MG63 (cell line): ENCODE measurements around the gene PIP4K2C. TPM values are rescaled to one million over a fixed set of nuclear protein-coding genes. Genes with fewer than 3 reads are reported as not detected.
"Not testable (repeated sequence)": the region's sequence is repeated elsewhere in the genome, so short reads cannot be mapped to it uniquely, and the experiment has no call there.

Experiments
- DNase-seq: peaks from one replicate; pipeline ENCODE4 v3.0.0-alpha.2; 2020
- H3K27me3 ChIP-seq: fragments of 250-450 bp; sonication (Bioruptor Pico); 2 replicates; pipeline ENCODE4 v1.5.1; 2020; ENCODE audit warnings: mild to moderate bottlenecking, moderate library complexity
- H3K36me3 ChIP-seq: fragments of 250-450 bp; sonication (Bioruptor Pico); 2 replicates; pipeline ENCODE4 v1.5.1; 2020; ENCODE audit warnings: mild to moderate bottlenecking, moderate library complexity
- H3K4me3 ChIP-seq: fragments of 250-450 bp; sonication (Bioruptor Pico); 2 replicates; pipeline ENCODE4 v1.5.1; 2020; ENCODE audit warnings: mild to moderate bottlenecking, moderate library complexity
- H3K9me3 ChIP-seq: fragments of 250-450 bp; sonication (Bioruptor Pico); 2 replicates; pipeline ENCODE4 v1.5.1; 2020; ENCODE audit warnings: mild to moderate bottlenecking, moderate library complexity
- total RNA-seq: library from RNA; depleted of rRNA; stranded (reverse); fragments of >200 nt; shearing (Covaris generic); gene quantifications from 2 replicates; pipeline ENCODE4 v1.2.3, GENCODE V29; 2014; ENCODE audit warnings: low replicate concordance; rRNA removed

PIP4K2C gene
- total RNA-seq, 1 experiment from 2014 or later: 16.3 TPM

DNA sequence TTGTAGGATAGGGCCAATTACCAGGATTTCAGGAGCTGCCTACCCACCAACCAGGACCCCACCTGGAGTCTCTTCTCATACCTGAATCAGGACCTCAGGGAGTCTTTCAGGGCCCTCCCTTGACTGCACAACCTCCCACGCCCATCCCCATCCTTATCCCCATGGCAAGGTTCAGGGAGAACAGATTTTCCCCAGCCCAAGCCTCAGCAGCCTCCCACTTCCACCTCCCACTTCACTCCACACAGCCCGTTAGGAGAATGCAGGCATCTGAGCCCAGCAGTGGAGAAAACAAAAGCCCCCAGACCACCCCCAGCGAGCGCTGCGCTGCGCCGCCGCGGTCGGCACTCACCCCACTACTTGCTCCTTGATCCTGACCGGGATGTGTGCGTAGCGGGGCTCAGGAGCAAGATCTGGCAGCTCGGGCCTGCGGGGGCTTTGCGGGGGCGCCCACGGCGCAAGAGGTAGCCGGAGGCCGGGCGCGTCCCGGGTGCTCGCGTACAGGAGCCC lies 40.6 kb downstream of the PIP4K2C start:
- Histone ChIP-seq H3K36me3 (no peaks in the 10 kb centered on the region), H3K27me3 (no peaks in the 10 kb centered on the region), H3K4me3 (peak overlapping the region; percentile 69), H3K9me3 (no peaks in the 10 kb centered on the region)
- DNase-seq: no peak

DNA sequence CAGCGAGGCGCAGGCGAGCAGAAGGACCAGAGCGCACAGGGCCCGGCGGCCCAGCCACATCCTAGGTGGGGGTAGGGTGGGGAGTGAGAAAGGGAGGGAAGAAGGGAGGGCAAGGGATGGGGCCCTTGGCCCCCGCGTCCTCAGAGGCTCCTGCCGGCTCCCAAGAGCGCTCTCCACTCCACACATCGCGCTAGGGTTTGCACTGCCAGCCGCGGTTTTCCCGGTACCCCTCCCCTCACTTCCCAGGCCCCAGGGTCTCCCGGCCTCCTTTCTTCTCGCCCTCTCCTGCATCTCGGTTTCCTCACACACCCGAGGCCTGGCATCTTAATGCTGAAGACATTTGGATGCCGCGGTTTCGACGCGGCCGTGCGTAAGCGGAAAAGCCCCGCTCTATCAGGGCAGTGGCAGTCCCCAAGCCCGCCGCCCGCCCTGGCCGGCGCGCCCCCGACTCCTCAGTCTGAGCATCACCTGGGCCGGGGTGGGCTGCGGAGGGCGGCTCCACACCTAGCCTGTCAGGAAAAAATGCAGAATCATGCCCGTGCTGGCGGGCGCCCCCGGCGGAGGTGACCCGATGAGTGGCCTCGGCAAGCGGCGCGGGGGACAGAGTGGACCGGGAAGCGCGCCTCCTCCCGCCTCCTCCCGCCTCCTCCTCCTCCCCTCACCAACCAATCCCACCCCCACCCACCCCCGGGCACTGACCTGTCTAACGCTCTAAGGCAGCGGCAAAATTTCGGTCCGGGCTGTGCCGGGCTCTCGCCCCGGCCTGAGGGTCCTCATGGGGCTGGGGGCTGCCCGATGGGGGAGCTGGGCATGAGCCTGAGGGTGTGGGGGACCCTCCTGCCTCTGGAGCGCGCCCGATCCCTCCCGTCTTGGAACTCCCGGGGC lies 41.3 kb downstream of the PIP4K2C start:
- Histone ChIP-seq H3K27me3 (no peaks in the 10 kb centered on the region), H3K4me3 (peak overlapping the region; percentile 69), H3K9me3 (no peaks in the 10 kb centered on the region), H3K36me3 (no peaks in the 10 kb centered on the region)
- DNase-seq: peak; percentile 12

DNA sequence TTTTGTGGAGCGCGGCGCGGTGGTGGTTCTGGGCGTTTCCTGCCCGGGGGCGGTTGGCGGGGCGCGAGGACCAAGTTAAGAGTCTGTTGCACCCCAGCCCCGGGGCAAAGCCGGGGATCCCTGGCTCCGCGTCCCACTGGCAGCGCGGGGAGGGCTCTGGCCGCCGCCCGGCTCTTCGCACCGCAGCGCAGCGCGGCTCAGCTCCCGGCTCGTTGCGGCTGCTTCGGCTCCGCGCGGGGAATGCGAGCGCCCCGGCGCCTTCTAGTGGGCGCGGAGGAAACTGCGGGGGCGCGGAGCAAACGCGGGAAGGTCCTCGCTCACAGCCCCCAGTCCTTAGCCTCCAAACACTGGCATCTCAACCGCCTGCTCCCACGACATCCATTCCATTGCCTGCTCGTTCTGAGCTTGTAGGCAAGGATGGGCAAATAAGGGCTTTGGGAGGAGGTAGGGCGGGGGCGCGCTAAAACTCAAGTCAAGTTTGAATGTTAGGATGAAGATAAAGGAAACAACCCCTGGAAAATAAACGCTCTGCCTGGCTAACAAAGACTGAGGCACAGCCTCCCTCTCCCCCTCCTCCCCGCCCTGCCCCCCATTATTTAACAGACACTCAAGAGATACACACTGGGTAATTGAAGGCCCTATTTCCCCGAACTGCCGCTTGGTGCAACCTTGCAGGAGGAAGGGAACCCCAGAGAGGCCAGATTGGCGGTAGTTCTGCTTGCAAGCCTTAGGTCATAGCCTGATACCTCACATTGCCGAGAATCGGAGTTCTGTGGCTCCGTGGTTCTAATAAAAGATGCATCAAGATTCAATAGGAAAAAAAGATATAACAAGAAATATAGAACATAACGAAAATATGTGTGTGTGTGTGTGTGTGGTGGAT lies 42.2 kb downstream of the PIP4K2C start, which contains the start of gene B4GALNT1:
Gene B4GALNT1, minus strand, starts transcription at position 244 of the 883 bp plus-strand sequence. CDS start 1,069 bp downstream, outside the sequence.
- no peaks in the 10 kb centered on the region for H3K9me3 ChIP-seq
- peak; percentile 68 for DNase-seq
- H3K36me3 ChIP-seq: no peaks in the 10 kb centered on the region
- H3K4me3 ChIP-seq: peak within 1 kb of the TSS; percentile 69
- no peaks in the 10 kb centered on the region for H3K27me3 ChIP-seq

DNA sequence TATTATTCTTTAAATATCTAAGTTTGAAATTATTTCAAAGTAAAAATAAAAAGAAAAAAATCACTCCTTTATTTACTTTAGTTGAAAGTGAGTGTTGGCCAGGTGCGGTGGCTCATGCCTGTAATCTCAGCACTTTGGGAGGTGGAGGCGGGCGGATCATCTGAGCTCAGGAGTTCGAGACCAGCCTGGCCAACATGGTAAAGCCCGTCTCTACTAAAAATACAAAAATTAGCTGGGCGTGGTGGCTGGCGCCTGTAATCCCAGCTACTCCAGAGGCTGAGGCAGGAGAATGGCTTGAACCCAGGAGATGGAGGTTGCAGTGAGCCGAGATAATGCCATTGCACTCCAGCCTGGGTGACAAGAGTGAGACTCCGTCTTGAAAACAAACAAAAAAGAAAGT lies 45.7 kb downstream of the PIP4K2C start:
- H3K4me3 ChIP-seq, H3K9me3 ChIP-seq, H3K27me3 ChIP-seq, H3K36me3 ChIP-seq, DNase-seq: not testable (repeated sequence)

DNA sequence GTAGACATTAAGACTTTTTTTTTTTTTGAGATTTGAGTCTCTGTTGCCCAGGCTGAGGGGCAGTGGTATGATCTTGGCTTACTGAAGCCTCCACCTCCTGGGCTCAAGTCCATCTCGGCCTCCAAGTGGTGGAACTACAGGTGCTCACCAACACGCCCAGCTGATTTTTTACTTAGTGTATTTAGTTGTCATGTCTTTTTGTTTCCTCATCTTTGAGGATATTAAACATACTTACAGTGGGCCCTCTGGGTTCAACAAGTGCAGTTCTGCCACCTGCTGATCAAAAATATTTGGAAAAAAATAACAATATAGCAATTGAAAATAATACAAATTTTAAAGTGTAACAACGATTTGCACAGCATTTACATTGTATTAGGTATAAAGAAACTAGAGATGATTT lies 46.4 kb downstream of the PIP4K2C start:
- Histone ChIP-seq H3K9me3 (no peaks in the 10 kb centered on the region), H3K4me3 (no peak overlapping the region), H3K27me3 (0 out of 2 replicates have a peak, but pooled peaks cover 2% of the 10 kb centered on the region), H3K36me3 (no peaks in the 10 kb centered on the region)
- DNase-seq: no peak

DNA sequence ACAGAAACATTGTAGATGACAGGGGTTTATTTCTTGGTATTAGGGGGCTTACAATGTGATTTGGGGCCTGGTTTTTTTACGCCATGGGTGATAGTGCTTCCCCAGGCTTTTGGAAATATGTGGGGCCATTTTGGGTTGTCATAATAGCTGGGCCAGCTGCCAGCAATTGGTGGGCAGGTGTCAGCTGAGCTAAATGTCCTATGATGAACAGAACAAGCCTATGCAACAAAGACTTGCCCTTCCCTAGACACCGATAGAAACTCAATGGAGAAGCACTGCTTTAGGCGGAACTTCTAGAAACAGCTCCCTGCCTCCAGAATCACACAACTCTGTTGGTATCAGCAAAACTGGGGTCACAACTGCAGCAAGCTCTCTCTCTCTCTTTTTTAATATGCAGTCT lies 47.1 kb downstream of the PIP4K2C start:
- Histone ChIP-seq H3K27me3 (0 out of 2 replicates have a peak, but pooled peaks cover 2% of the 10 kb centered on the region), H3K4me3 (no peak overlapping the region), H3K9me3 (no peaks in the 10 kb centered on the region), H3K36me3 (no peaks in the 10 kb centered on the region)
- DNase-seq: no peak

DNA sequence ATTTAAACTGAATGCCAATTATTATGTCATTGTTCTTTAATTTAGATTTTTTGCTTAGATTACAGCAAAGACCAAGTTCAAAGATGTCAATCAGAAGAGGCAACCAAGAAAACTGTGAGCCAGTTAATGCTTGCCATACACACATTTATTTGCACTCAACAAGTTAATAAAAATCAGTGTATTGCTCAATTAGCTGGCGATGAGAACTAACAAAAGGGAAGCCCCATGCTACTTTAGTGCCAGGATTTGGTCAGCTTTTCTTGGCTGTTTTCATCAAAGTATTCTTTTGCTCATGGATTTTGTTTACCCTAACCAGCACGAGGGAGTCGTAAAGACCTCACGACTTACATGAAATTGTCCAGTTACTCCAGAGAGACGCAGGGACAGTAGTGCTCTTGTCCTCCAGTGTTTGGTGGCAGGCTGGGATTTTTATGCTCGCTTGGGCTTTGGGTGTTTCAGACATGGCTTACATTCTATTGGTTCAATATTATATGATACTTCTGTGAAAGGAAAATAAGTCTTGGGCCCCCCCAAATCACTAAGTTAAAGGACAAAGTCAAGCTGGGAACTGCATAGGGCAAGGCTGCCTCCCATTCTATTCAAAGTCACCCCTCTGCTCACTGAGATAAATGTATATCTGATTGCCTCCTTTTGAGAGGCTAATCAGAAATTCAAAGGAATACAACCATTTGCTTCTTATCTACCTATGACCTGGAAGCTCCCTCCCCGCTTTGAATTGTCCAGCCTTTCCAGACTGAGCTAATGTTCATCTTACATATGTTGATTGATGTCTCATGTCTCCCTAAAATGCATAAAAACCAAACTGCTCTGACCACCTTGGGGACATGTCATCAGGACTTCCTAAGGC lies 49.4 kb downstream of the PIP4K2C start:
- DNase-seq: no peak
- Histone ChIP-seq H3K27me3 (0 out of 2 replicates have a peak, but pooled peaks cover 2% of the 10 kb centered on the region), H3K36me3 (no peaks in the 10 kb centered on the region), H3K4me3 (no peak overlapping the region), H3K9me3 (peaks cover 9% of the 10 kb centered on the region)

DNA sequence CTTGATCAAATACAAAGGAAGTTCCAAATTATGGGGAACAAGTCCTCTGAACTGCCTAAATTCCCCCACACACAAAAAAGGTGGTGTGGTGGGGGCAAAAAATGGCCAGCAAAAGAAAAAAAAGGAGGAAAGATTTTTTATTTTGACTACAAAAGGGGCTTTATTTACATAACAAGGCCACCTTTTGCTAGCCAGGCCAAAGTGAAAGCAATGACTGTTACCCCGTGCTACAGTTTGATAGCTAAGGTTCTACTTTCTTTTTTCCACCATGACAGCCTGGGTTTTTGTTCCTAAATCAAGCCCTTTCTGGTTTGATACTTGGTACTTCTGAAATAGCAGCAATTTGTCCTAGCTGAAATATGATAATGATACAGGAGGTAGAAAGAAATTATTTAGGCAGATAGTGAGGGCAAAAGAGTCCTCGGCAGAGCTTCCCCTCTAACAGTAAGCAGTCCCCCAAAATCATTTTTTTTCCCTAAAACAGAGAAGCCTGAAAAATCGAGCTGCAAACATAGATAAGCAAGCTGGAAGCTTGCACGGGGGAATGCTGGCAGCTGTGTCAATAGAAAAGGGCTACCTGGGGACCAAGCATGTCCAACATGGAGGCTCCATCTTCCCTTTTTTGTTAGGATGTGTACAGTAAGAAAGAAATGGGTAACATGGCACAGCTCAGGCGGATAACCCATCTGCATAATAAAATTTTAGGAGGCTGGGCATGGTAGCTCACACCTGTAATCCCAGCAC lies 50.9 kb downstream of the PIP4K2C start:
- Histone ChIP-seq H3K27me3 (0 out of 2 replicates have a peak, but pooled peaks cover 2% of the 10 kb centered on the region), H3K4me3 (no peak overlapping the region), H3K36me3 (no peaks in the 10 kb centered on the region), H3K9me3 (peaks cover 11% of the 10 kb centered on the region)
- DNase-seq: no peak

DNA sequence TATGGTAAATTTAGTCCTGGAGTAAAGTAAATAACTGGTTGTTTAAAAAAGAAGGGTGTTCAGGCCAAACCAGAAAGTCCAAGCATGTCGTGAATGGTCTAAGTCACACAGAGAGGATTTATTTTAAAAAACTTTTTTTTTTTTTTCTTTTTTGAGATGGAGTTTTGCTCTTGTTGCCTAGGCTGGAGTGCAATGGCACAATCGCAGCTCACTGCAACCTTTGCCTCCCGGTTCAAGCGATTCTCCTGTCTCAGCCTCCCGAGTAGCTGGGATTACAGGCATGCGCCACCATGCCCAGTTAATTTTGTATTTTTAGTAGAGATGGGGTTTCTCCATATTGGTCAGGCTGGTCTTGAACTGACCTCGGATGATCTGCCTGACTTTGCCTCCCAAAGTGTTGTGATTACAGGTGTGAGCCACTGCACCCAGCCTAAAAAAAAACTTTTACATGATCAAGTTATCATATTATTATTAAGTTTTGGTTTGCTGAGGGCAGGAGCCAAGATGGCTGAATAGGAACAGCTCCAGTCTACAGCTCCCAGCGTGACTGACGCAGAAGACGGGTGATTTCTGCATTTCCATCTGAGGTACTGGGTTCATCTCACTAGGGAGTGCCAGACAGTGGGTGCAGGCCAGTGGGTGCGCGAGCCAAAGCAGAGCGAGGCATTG lies 55.1 kb downstream of the PIP4K2C start:
- not testable (repeated sequence) for H3K4me3 ChIP-seq, DNase-seq

DNA sequence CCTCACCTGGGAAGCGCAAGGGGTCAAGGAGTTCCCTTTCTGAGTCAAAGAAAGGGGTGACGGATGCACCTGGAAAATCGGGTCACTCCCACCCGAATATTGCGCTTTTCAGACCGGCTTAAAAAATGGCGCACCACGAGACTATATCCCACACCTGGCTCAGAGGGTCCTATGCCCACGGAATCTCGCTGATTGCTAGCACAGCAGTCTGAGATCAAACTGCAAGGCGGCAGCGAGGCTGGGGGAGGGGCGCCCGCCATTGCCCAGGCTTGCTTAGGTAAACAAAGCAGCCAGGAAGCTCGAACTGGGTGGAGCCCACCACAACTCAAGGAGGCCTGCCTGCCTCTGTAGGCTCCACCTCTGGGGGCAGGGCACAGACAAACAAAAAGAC lies 55.7 kb downstream of the PIP4K2C start:
- H3K27me3 ChIP-seq, DNase-seq: not testable (repeated sequence)

More for the DNA sequence above, 55.1 kb downstream of the PIP4K2C start:
- peaks cover 11% of the 10 kb centered on the region for H3K9me3 ChIP-seq
- H3K27me3 ChIP-seq, H3K36me3 ChIP-seq: not testable (repeated sequence)

More for the DNA sequence above, 55.7 kb downstream of the PIP4K2C start:
- peaks cover 11% of the 10 kb centered on the region for H3K9me3 ChIP-seq
- H3K4me3 ChIP-seq, H3K36me3 ChIP-seq: not testable (repeated sequence)

Other genes with a start within 250 kb of the PIP4K2C start
- gene R3HDM2, start 160.1 kb upstream of the PIP4K2C start, total RNA-seq: 8.2 and 8.7 TPM in 2 replicates
- not detected in 2 replicates for gene INHBC, start 156.4 kb upstream of the PIP4K2C start, total RNA-seq
- 3.5 and 7.4 TPM in 2 replicates for gene INHBE, start 135.9 kb upstream of the PIP4K2C start, total RNA-seq
- 0.03 TPM in 1 of 2 replicates, not detected in the other for gene GLI1, start 131.4 kb upstream of the PIP4K2C start, total RNA-seq
- gene ARHGAP9, start 111.3 kb upstream of the PIP4K2C start, total RNA-seq: not detected in 2 replicates
- gene MARS1, start 103.1 kb upstream of the PIP4K2C start, total RNA-seq: 245 and 285 TPM in 2 replicates
- gene DDIT3, start 70.7 kb upstream of the PIP4K2C start, total RNA-seq: 9.9 and 17.1 TPM in 2 replicates
- 0.07 and 3.0 TPM in 2 replicates for gene MBD6, start 68.4 kb upstream of the PIP4K2C start, total RNA-seq
- gene DCTN2, start 44.0 kb upstream of the PIP4K2C start, total RNA-seq: 158 and 249 TPM in 2 replicates
- gene KIF5A, start 41.1 kb upstream of the PIP4K2C start, total RNA-seq: not detected in 2 replicates
- gene DTX3, start 13.6 kb downstream of the PIP4K2C start, total RNA-seq: 0.20 and 0.52 TPM in 2 replicates
- 17.0 and 17.4 TPM in 2 replicates for gene ARHGEF25, start 20.2 kb downstream of the PIP4K2C start, total RNA-seq
- gene B4GALNT1, start 42.0 kb downstream of the PIP4K2C start, total RNA-seq: 8.9 and 13.9 TPM in 2 replicates
- gene OS9, start 102.9 kb downstream of the PIP4K2C start, total RNA-seq: 139 and 347 TPM in 2 replicates
- not detected in 2 replicates for gene AGAP2, start 147.6 kb downstream of the PIP4K2C start, total RNA-seq
- gene TSPAN31, start 153.8 kb downstream of the PIP4K2C start, total RNA-seq: 21.2 and 24.3 TPM in 2 replicates
- 457 and 516 TPM in 2 replicates for gene CDK4, start 161.1 kb downstream of the PIP4K2C start, total RNA-seq
- 2.4 and 4.9 TPM in 2 replicates for gene MARCHF9, start 163.9 kb downstream of the PIP4K2C start, total RNA-seq
- gene CYP27B1, start 175.9 kb downstream of the PIP4K2C start, total RNA-seq: not detected in 2 replicates
- 10.0 and 33.6 TPM in 2 replicates for gene METTL1, start 180.9 kb downstream of the PIP4K2C start, total RNA-seq
- gene EEF1AKMT3, start 181.4 kb downstream of the PIP4K2C start, total RNA-seq: 4.2 and 20.9 TPM in 2 replicates
- 30.4 and 45.4 TPM in 2 replicates for gene TSFM, start 191.6 kb downstream of the PIP4K2C start, total RNA-seq
- 2.5 TPM in 1 of 2 replicates, not detected in the other for gene AVIL, start 227.5 kb downstream of the PIP4K2C start, total RNA-seq